ENCODE measurements around the gene IFI6.

IFI6 gene

GRCh38 chr1:27689423-27690173 lies 17.6 kb upstream of the IFI6 start:
- TF ChIP-seq EP300 (IDR thresholded peaks at IDR 0.05; ENCODE audit: borderline replicate concordance) (no peak), TCF12 (IDR thresholded peaks at IDR 0.05; ENCODE audit: low read depth) (no peak), EGR1 (IDR thresholded peaks at IDR 0.05) (no peak), REST (IDR thresholded peaks at IDR 0.05; ENCODE audit: low read depth) (no peak), TAF1 (IDR thresholded peaks at IDR 0.05; ENCODE audit: low read depth) (no peak), YY1 (IDR thresholded peaks at IDR 0.05; ENCODE audit: low read depth) (no peak), TEAD4 (IDR thresholded peaks at IDR 0.05) (no peak), USF1 (IDR thresholded peaks at IDR 0.05) (no peak), CREB1 (IDR thresholded peaks at IDR 0.05; ENCODE audit: low read depth) (no peak), NFIC (IDR thresholded peaks at IDR 0.05) (no peak), ZBTB7A (IDR thresholded peaks at IDR 0.05; ENCODE audit: low read depth) (no peak), FOXM1 (IDR thresholded peaks at IDR 0.05; ENCODE audit: borderline replicate concordance, low read depth) (no peak), CEBPB (IDR thresholded peaks at IDR 0.05) (no peak), MAX (IDR thresholded peaks at IDR 0.05) (no peak), RAD21 (IDR thresholded peaks at IDR 0.05; ENCODE audit: low read depth) (no peak)

GRCh38 chr1:27687906-27688305 lies 15.9 kb upstream of the IFI6 start:
- TF ChIP-seq FOXM1 (IDR thresholded peaks at IDR 0.05; ENCODE audit: borderline replicate concordance, low read depth) = no peak
- TF ChIP-seq MAX (IDR thresholded peaks at IDR 0.05) = no peak
- no peak for TF ChIP-seq RAD21 (IDR thresholded peaks at IDR 0.05; ENCODE audit: low read depth)
- no peak for TF ChIP-seq CEBPB (IDR thresholded peaks at IDR 0.05)
- TF ChIP-seq TEAD4 (IDR thresholded peaks at IDR 0.05) = no peak
- TF ChIP-seq REST (IDR thresholded peaks at IDR 0.05; ENCODE audit: low read depth) = no peak
- no peak for TF ChIP-seq ZBTB7A (IDR thresholded peaks at IDR 0.05; ENCODE audit: low read depth)
- no peak for TF ChIP-seq EP300 (IDR thresholded peaks at IDR 0.05; ENCODE audit: borderline replicate concordance)
- no peak for TF ChIP-seq YY1 (IDR thresholded peaks at IDR 0.05; ENCODE audit: low read depth)
- TF ChIP-seq NFIC (IDR thresholded peaks at IDR 0.05) = no peak
- TF ChIP-seq TAF1 (IDR thresholded peaks at IDR 0.05; ENCODE audit: low read depth) = no peak
- no peak for TF ChIP-seq CREB1 (IDR thresholded peaks at IDR 0.05; ENCODE audit: low read depth)
- TF ChIP-seq EGR1 (IDR thresholded peaks at IDR 0.05) = no peak
- TF ChIP-seq TCF12 (IDR thresholded peaks at IDR 0.05; ENCODE audit: low read depth) = no peak
- no peak for TF ChIP-seq USF1 (IDR thresholded peaks at IDR 0.05)

- no peak for TF ChIP-seq EGR1 (IDR thresholded peaks at IDR 0.05)
- TF ChIP-seq YY1 (IDR thresholded peaks at IDR 0.05; ENCODE audit: low read depth) = no peak
- no peak for TF ChIP-seq TEAD4 (IDR thresholded peaks at IDR 0.05)
- no peak for TF ChIP-seq FOXM1 (IDR thresholded peaks at IDR 0.05; ENCODE audit: borderline replicate concordance, low read depth)
- TF ChIP-seq RAD21 (IDR thresholded peaks at IDR 0.05; ENCODE audit: low read depth) = peak; percentile 6; the same call in 1 of the 2 replicates
These were observed 14.4 kb upstream of the IFI6 start for GRCh38 chr1:27686223-27686990.

GRCh38 chr1:27684176-27684575 lies 12.2 kb upstream of the IFI6 start:
- TF ChIP-seq MAX (IDR thresholded peaks at IDR 0.05) (no peak), EP300 (IDR thresholded peaks at IDR 0.05; ENCODE audit: borderline replicate concordance) (no peak), TAF1 (IDR thresholded peaks at IDR 0.05; ENCODE audit: low read depth) (no peak), ZBTB7A (IDR thresholded peaks at IDR 0.05; ENCODE audit: low read depth) (no peak), RAD21 (IDR thresholded peaks at IDR 0.05; ENCODE audit: low read depth) (no peak), TEAD4 (IDR thresholded peaks at IDR 0.05) (no peak), FOXM1 (IDR thresholded peaks at IDR 0.05; ENCODE audit: borderline replicate concordance, low read depth) (no peak), CREB1 (IDR thresholded peaks at IDR 0.05; ENCODE audit: low read depth) (no peak)
